Naive thymus-derived CD4-positive, alpha-beta T cell (primary cell): ENCODE measurements around the gene KIRREL2. TPM values are rescaled to one million over a fixed set of nuclear protein-coding genes. Genes with fewer than 3 reads are reported as not detected.
A peak's percentile ranks its signal among the peaks of the same experiment; 100 is the strongest.

Experiments used
- ATAC-seq: fragments of 150-1000 bp; cut with Tn5 transposase; 2 replicates; pipeline ENCODE4 v1.10.0; 2021; ENCODE audit warnings: mild to moderate bottlenecking, moderate library complexity
- CTCF ChIA-PET: fragments of 350-600 bp; sonication (Branson Sonifier 250); formaldehyde crosslinking; loops from one replicate; lab custom pipeline; 2021; ENCODE audit warnings: antibody characterized with exemption; lab: Charles Lee
- POLR2A ChIA-PET: fragments of 350-600 bp; sonication (Branson Sonifier 250); formaldehyde crosslinking; loops from one replicate; lab custom pipeline; 2021; ENCODE audit warnings: antibody characterized with exemption, inconsistent platforms; lab: Charles Lee
- DNase-seq, 9 donors: peaks; one replicate each; pipeline versions ENCODE4 v3.0.0 to v3.0.0-alpha.2; 2020 to 2022; ENCODE audit warnings: mixed read lengths in 1 of 9
- H3K27ac ChIP-seq: one replicate; pipeline ENCODE4 v1.7.0; 2013; ENCODE audit warnings: mild to moderate bottlenecking, low read depth, low read length, moderate library complexity
- H3K27me3 ChIP-seq, 2 donors: one replicate each; pipeline ENCODE4 v1.7.0; 2013; ENCODE audit warnings: low read length in 2 of 2, mild to moderate bottlenecking in 2 of 2, moderate library complexity in 2 of 2; ENCODE audit not compliant: control insufficient read depth in 2 of 2, insufficient read depth in 2 of 2
- H3K36me3 ChIP-seq, 3 experiments: 1 replicate in 2 of 3; 2 replicates in 1 of 3; pipeline ENCODE4 v1.7.0; 2013; ENCODE audit warnings: low read length in 3 of 3, mild to moderate bottlenecking in 3 of 3, moderate library complexity in 1 of 3; ENCODE audit not compliant: insufficient read depth in 3 of 3, control insufficient read depth in 2 of 3
- H3K4me1 ChIP-seq, 2 donors: one replicate each; pipeline ENCODE4 v1.7.0; 2013; ENCODE audit warnings: low read length in 2 of 2, mild to moderate bottlenecking in 2 of 2, moderate library complexity in 1 of 2; ENCODE audit not compliant: control insufficient read depth in 2 of 2, insufficient read depth in 2 of 2
- H3K4me3 ChIP-seq: 2 replicates; pipeline ENCODE4 v1.7.0; 2013; ENCODE audit warnings: mild to moderate bottlenecking, low read length
- H3K9me3 ChIP-seq, 3 experiments: 1 replicate in 2 of 3; 2 replicates in 1 of 3; pipeline ENCODE4 v1.7.0; 2013; ENCODE audit warnings: low read length in 3 of 3; ENCODE audit not compliant: control insufficient read depth in 2 of 3
- H3K27ac Mint-ChIP-seq, 9 donors: one replicate each; pipeline ENCODE4 v1.8.0; 2020 to 2022; ENCODE audit warnings: mixed read lengths in 9 of 9, mild to moderate bottlenecking in 8 of 9, moderate library complexity in 5 of 9, inconsistent platforms in 2 of 9
- H3K27me3 Mint-ChIP-seq, 5 donors: one replicate each; pipeline ENCODE4 v1.8.0; 2021 to 2022; ENCODE audit warnings: mixed read lengths in 5 of 5, mild to moderate bottlenecking in 1 of 5
- H3K36me3 Mint-ChIP-seq, 5 donors: one replicate each; pipeline ENCODE4 v1.8.0; 2020 to 2022; ENCODE audit warnings: mixed read lengths in 5 of 5, mild to moderate bottlenecking in 3 of 5, inconsistent platforms in 1 of 5
- H3K4me1 Mint-ChIP-seq, 7 donors: one replicate each; pipeline ENCODE4 v1.8.0; 2020 to 2022; ENCODE audit warnings: mixed read lengths in 7 of 7, mild to moderate bottlenecking in 3 of 7, inconsistent platforms in 1 of 7
- H3K4me3 Mint-ChIP-seq, 10 donors: one replicate each; pipeline ENCODE4 v1.8.0; 2020 to 2022; ENCODE audit warnings: mild to moderate bottlenecking in 10 of 10, mixed read lengths in 10 of 10, moderate library complexity in 6 of 10, inconsistent platforms in 2 of 10
- H3K9me3 Mint-ChIP-seq, 11 donors: one replicate each; pipeline ENCODE4 v1.8.0; 2020 to 2022; ENCODE audit warnings: mixed read lengths in 11 of 11, mild to moderate bottlenecking in 4 of 11, inconsistent platforms in 1 of 11, moderate library complexity in 1 of 11
- intact Hi-C, 2 donors: fragments of 100-400 bp; cut with micrococcal nuclease; formaldehyde crosslinking; loops; one replicate each; pipeline ENCODE4 v1.15.1; 2023
- polyA plus RNA-seq, 2 donors: library from polyadenylated mRNA; unstranded; fragments of 300-500 nt; fragmentation: Illumina TruSeq; gene quantifications; one replicate each; pipeline ENCODE4 v1.2.3, GENCODE V29; 2021
- total RNA-seq, 6 experiments: library from RNA in 5 of 6; stranded (reverse) in 5 of 6; gene quantifications; 1 replicate in 5 of 6; 2 replicates in 1 of 6; pipeline ENCODE4 v1.2.3 and lab custom pipeline; 2021 to 2026

The KIRREL2 gene
- total and polyA plus RNA-seq, 7 experiments from 2014 or later = 0.16 to 1.3 (median 0.29) TPM; not detected in 4

DNA sequence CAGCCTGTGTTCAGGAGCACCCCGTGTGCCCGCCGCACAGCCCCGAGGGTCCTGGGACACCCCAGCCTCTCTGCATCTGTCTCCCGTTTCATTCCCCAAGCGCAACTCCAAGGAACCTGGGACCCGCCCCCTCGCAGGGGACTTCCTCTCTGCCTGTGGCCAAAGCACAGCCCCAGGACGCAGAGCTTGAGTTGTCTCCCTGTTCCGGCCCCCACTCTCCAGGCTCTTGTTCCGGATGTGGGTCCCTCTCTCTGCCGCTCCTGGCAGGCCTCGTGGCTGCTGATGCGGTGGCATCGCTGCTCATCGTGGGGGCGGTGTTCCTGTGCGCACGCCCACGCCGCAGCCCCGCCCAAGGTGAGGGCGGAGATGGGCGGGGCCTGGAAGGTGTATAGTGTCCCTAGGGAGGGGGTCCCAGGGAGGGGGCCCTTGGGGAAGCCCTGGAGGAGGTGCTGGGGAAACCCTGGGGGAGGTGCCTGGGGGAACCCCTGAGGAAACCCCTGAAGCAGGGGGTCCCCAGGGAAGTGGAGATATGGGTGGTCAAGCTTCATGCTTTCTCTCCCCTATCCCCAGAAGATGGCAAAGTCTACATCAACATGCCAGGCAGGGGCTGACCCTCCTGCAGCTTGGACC, 47.0 kb downstream of the KIRREL2 start:
- H3K27ac Mint-ChIP-seq = peak overlapping the region; percentile 92 to 98 (median 97)
- CTCF ChIA-PET = interaction anchor here (2.2 to 2.5 kb wide), 2 partner anchors 23 to 28 kb away, joined by 7 to 9 read pairs; no protein-coding TSS in a partner anchor

DNA sequence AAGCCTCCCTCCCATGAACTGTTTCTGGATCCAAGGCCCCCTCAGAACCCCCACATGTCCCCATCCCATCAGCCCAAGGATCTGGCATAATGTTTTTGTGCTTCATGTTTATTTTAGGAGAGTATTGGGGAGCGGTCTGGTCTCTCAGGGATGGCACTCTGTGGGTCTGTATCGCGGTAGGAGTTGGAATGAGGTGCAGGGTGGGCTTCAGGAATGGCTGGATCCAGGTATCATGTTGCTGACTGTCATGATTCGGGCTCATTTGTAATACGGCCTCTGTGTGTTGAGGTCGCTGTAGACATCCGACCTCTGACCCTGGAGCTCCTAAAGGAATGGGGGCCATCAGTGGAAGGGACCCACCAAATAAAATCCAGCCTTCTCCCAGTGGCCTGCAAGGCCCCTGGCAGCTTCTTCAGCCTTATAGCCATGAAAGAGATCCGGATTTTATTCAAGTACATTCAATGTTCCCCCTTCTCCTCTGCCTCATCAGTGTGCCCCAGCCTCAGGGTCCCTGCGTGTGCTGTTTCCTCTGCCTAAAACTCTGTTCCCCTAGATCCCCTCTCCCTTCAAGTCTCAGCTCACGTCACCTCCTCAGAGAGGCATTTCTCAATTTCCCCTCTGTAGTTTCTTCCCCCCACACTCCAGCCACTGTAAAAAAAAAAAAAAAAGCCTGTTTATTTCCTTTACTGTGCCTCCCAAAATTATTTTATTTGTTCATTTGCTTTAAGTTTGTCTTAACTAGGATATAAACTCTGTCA, 47.8 kb downstream of the KIRREL2 start:
- no peak for ATAC-seq
- no peaks in the 10 kb centered on the region for H3K27me3 ChIP-seq
- no peak for DNase-seq
- H3K4me1 Mint-ChIP-seq = peaks cover 39 to 59% (median 46%) of the 10 kb centered on the region in 7 donors
- H3K4me3 ChIP-seq = no peak overlapping the region
- no peaks in the 10 kb centered on the region for H3K9me3 ChIP-seq
- ChIA-PET CTCF (interaction anchor here (2.2 to 2.5 kb wide), 2 partner anchors 22 to 27 kb away, joined by 7 to 9 read pairs; no protein-coding TSS in a partner anchor), POLR2A (interaction anchor here (0.6 to 4.1 kb wide), 4 partner anchors 17 to 151 kb away, joined by 3 to 44 read pairs (median 5); no protein-coding TSS in a partner anchor)
- peak overlapping the region; percentile 62 to 100 (median 78) for H3K4me3 Mint-ChIP-seq
- peak overlapping the region; percentile 76 to 98 (median 96) for H3K27ac Mint-ChIP-seq
- peaks cover 0 to 4% (median 0%) of the 10 kb centered on the region in 5 donors for H3K36me3 Mint-ChIP-seq
- H3K27ac ChIP-seq = peak overlapping the region; percentile 100
- intact Hi-C loops = loop anchor here in 1 of 2 donors (5.0 kb wide), 1 partner anchor 692 kb away; no protein-coding TSS in a partner anchor
- H3K36me3 ChIP-seq = peaks cover 0 to 5% (median 4%) of the 10 kb centered on the region in 3 experiments
- H3K9me3 Mint-ChIP-seq = no peaks in the 10 kb centered on the region
- no peaks in the 10 kb centered on the region for H3K27me3 Mint-ChIP-seq
- H3K4me1 ChIP-seq = peaks cover 34 to 37% of the 10 kb centered on the region in 2 donors

More for the DNA sequence above, 47.0 kb downstream of the KIRREL2 start:
- H3K36me3 Mint-ChIP-seq = peaks cover 0 to 6% (median 0%) of the 10 kb centered on the region in 5 donors
- ATAC-seq = peak; percentile 79
- intact Hi-C loops = loop anchor here (1.0 to 5.0 kb wide), 6 partner anchors 21 to 691 kb away; partner anchors contain the start of genes THAP8 (in 2 of the 2), WDR62 (in 2 of the 2), APLP1 (in 1 of the 2) and PSENEN (in 1 of the 2)
- no peaks in the 10 kb centered on the region for H3K9me3 Mint-ChIP-seq
- Histone ChIP-seq H3K9me3 (no peaks in the 10 kb centered on the region), H3K36me3 (peaks cover 0 to 5% (median 4%) of the 10 kb centered on the region in 3 experiments), H3K4me3 (peak overlapping the region; percentile 84), H3K27me3 (no peaks in the 10 kb centered on the region), H3K27ac (peak overlapping the region; percentile 100), H3K4me1 (peaks cover 26 to 37% of the 10 kb centered on the region in 2 donors)
- H3K4me3 Mint-ChIP-seq = peak overlapping the region; percentile 83 to 100 (median 94)
- peak; percentile 79 to 92 (median 90) for DNase-seq
- H3K27me3 Mint-ChIP-seq = no peaks in the 10 kb centered on the region
- POLR2A ChIA-PET = interaction anchor here (0.6 to 4.1 kb wide), 14 partner anchors 10 to 159 kb away, joined by 3 to 44 read pairs (median 3); partner anchors contain the start of genes PSENEN, SDHAF1, THAP8 and U2AF1L4
- H3K4me1 Mint-ChIP-seq = peaks cover 31 to 53% (median 42%) of the 10 kb centered on the region in 7 donors

GRCh38 chr19:35905178-35905727, 48.5 kb downstream of the KIRREL2 start:
- no peak overlapping the region for H3K4me3 ChIP-seq
- peak overlapping the region; percentile 76 to 98 (median 96) for H3K27ac Mint-ChIP-seq
- intact Hi-C loops = no loop called here
- no peaks in the 10 kb centered on the region for H3K9me3 ChIP-seq
- DNase-seq (no peak), ATAC-seq (no peak)
- peaks cover 0 to 4% (median 1%) of the 10 kb centered on the region in 3 experiments for H3K36me3 ChIP-seq
- no peaks in the 10 kb centered on the region for H3K27me3 ChIP-seq
- H3K36me3 Mint-ChIP-seq = peaks cover 0 to 4% (median 0%) of the 10 kb centered on the region in 5 donors
- peak overlapping the region in 6 of 10 donors; percentile 68 to 97 (median 86) for H3K4me3 Mint-ChIP-seq
- H3K27ac ChIP-seq = peak overlapping the region; percentile 100
- ChIA-PET CTCF (interaction anchor here (0.9 to 2.5 kb wide), 2 partner anchors 21 to 25 kb away, joined by 3 to 7 read pairs; no protein-coding TSS in a partner anchor), POLR2A (interaction anchor here (0.5 to 4.1 kb wide), 4 partner anchors 17 to 25 kb away, joined by 3 to 44 read pairs (median 5); no protein-coding TSS in a partner anchor)
- no peaks in the 10 kb centered on the region for H3K27me3 Mint-ChIP-seq
- H3K4me1 ChIP-seq = peaks cover 37% of the 10 kb centered on the region in 2 donors
- no peaks in the 10 kb centered on the region for H3K9me3 Mint-ChIP-seq
- peaks cover 39 to 65% (median 50%) of the 10 kb centered on the region in 7 donors for H3K4me1 Mint-ChIP-seq

DNA sequence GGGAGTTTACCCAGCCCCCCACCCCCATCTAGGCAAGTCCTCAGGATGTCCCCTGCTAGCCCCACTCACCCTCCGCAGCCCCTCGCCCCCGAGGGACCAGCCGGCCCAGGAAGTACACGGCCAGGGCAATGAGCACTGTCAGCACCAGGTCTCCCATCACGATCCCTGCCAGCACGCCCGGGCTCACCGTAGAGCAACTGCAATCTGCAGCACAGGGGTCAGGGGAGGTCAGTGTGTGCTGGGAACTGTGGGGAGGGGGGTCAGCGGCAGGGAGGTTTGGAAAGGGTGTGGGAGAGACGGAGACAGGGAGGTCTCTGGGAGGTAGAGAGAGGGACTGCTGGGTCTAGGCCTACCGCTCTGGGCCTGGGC, 50.6 kb downstream of the KIRREL2 start:
- H3K4me1 ChIP-seq = peaks cover 23 to 26% of the 10 kb centered on the region in 2 donors
- Mint-ChIP-seq H3K9me3 (no peaks in the 10 kb centered on the region), H3K36me3 (peaks cover 0 to 4% (median 0%) of the 10 kb centered on the region in 5 donors), H3K4me1 (peaks cover 35 to 66% (median 46%) of the 10 kb centered on the region in 7 donors), H3K27ac (peak overlapping the region in 5 of 9 donors; percentile 25 to 92 (median 55)), H3K27me3 (no peaks in the 10 kb centered on the region), H3K4me3 (peak overlapping the region in 2 of 10 donors; percentile 71 to 82)
- DNase-seq (no peak), ATAC-seq (no peak)
- no peak overlapping the region for H3K27ac ChIP-seq
- ChIA-PET POLR2A (interaction anchor here (0.7 to 0.9 kb wide), 2 partner anchors 238 to 592 kb away, joined by 3 read pairs; no protein-coding TSS in a partner anchor), CTCF (no interaction called here)
- H3K4me3 ChIP-seq = no peak overlapping the region
- intact Hi-C loops = no loop called here
- H3K9me3 ChIP-seq = no peaks in the 10 kb centered on the region
- H3K36me3 ChIP-seq = peaks cover 0 to 4% (median 0%) of the 10 kb centered on the region in 3 experiments
- H3K27me3 ChIP-seq = no peaks in the 10 kb centered on the region

DNA sequence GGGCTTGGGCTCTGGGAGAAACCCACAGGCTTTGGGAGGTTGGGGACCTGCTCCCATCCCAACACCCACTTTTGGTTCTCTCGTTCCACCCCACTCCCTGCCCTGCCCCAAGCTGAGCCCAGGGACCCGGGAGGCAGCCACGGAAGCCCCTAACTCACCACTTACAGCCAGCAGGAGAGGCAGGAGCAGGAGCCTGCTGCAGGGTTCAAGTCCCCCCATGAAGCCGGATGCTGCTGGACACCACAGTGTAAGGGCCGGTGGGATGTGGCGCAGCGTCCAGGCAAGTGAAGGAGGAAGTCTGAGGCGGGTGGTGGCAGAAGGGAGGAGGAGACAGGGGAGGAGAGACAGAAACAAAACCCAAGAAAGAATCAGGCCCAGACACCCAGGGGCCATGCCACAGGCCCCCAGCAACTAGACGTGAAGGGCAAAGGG, 51.3 kb downstream of the KIRREL2 start, which contains the start of gene TYROBP:
Gene TYROBP, minus strand, starts transcription at position 286 of the 432 bp plus-strand sequence. Its CDS starts 67 bp downstream, at position 219.
- CTCF ChIA-PET = no interaction called here
- H3K27ac Mint-ChIP-seq = peak within 1 kb of the TSS; percentile 56 to 92 (median 75)

More for the DNA sequence above, 51.3 kb downstream of the KIRREL2 start, which contains the start of gene TYROBP:
- intact Hi-C loops = no loop called here
- H3K27ac ChIP-seq = peak within 1 kb of the TSS; percentile 36
- H3K4me3 ChIP-seq = no peak within 1 kb of the TSS
- H3K27me3 ChIP-seq = no peaks in the 10 kb centered on the region
- H3K9me3 Mint-ChIP-seq = no peaks in the 10 kb centered on the region
- no peaks in the 10 kb centered on the region for H3K27me3 Mint-ChIP-seq
- H3K4me1 ChIP-seq = peaks cover 23 to 26% of the 10 kb centered on the region in 2 donors
- POLR2A ChIA-PET = interaction anchor here (0.7 to 1.6 kb wide), 6 partner anchors 8 to 593 kb away, joined by 3 to 8 read pairs (median 3); partner anchors contain the start of gene NFKBID
- H3K4me3 Mint-ChIP-seq = peak within 1 kb of the TSS in 9 of 10 donors; percentile 30 to 82 (median 66)
- ATAC-seq (no peak), DNase-seq (no peak)
- peaks cover 0 to 4% (median 0%) of the 10 kb centered on the region in 5 donors for H3K36me3 Mint-ChIP-seq
- H3K4me1 Mint-ChIP-seq = peaks cover 32 to 60% (median 46%) of the 10 kb centered on the region in 7 donors
- H3K36me3 ChIP-seq = peaks cover 0 to 4% (median 0%) of the 10 kb centered on the region in 3 experiments
- no peaks in the 10 kb centered on the region for H3K9me3 ChIP-seq
